ENCODE data around the gene RPL11. TPM values are rescaled to one million over a fixed set of nuclear protein-coding genes. Genes with fewer than 3 reads are reported as not detected.

Gene RPL11
- polyA plus RNA-seq, 1 donor from 2014 or later, result 1,136 TPM

DNA sequence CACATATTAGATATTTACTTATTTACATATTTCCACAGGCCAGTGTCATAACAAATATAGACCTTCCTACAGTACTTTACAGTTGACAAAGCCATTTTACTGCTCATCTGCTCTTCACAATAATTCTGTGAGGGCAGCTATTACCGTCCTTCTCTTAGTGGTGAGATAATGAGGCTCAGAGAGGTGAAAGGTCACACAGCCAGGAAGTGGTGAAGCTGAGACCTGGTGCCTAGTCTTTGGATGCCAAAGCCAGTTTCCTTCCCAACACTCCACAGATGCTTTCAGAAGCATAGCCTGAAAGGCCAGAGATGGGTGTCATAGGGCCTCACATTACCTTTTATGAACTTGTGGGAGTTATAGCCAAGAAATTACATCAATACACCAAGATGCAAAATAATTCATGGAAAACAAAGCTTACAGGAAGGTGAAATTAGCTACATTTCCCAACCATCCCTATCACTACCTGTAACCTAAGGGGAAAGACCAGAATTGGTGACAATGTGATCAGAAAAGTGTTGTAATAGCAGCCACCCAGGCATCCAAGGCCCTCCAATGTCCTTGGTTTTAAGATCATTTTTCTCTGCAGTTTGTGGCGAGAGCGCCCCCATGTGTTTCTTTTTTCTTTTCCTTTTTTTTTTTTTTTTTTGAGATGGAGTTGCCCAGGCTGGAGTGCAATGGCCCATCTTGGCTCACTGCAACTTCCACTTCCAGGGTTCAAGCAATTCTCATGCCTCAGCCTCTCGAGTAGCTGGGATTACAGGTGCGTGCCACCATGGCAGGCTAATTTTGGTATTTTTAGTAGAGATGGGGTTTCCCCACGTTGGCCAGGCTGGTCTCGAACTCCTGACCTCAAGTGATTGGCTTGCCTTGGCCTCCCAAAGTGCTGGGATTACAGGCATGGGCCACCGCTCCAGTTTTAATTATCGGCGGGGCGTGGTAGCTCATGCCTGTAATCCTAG is 26.5 kb upstream of the RPL11 start:
- H3K9me3 ChIP-seq (ENCODE audit: low read length), result no peaks in the 10 kb centered on the region
- H3K36me3 ChIP-seq (ENCODE audit: insufficient read depth, low read length), result no peaks in the 10 kb centered on the region
- no peaks in the 10 kb centered on the region for H3K9me2 ChIP-seq (ENCODE audit: insufficient read depth, low read length)
- no peaks in the 10 kb centered on the region for H3K79me2 ChIP-seq (replicated peaks; ENCODE audit: insufficient read depth, low read length)
- H3K4me2 ChIP-seq (ENCODE audit: low read length), result no peak overlapping the region
- H3K9ac ChIP-seq (ENCODE audit: low read length), result no peak overlapping the region
- no peaks in the 10 kb centered on the region for H4K20me1 ChIP-seq (ENCODE audit: insufficient read depth)
- no peak overlapping the region for H2AFZ ChIP-seq (ENCODE audit: low read depth, low read length)
- no peaks in the 10 kb centered on the region for H3F3A ChIP-seq (ENCODE audit: insufficient read depth, low read length, poor library complexity, severe bottlenecking)
- H3K4me3 ChIP-seq (ENCODE audit: low read length), result no peak overlapping the region
- TF ChIP-seq SMC3 (conservative IDR thresholded peaks at IDR 0.05; ENCODE audit: poor library complexity) (no peak), MXI1 (conservative IDR thresholded peaks at IDR 0.05; ENCODE audit: poor library complexity, severe bottlenecking) (no peak), CTCF (IDR thresholded peaks at IDR 0.05; ENCODE audit: poor library complexity, severe bottlenecking) (no peak), POLR2AphosphoS5 (IDR thresholded peaks at IDR 0.05) (no peak), EP300 (conservative IDR thresholded peaks at IDR 0.05; ENCODE audit: poor library complexity, severe bottlenecking) (no peak), TAF1 (IDR thresholded peaks at IDR 0.05; ENCODE audit: low read depth) (no peak), EZH2 (IDR thresholded peaks at IDR 0.05; ENCODE audit: borderline replicate concordance, insufficient read depth, low read length, poor library complexity, severe bottlenecking) (no peak), RAD21 (conservative IDR thresholded peaks at IDR 0.05) (no peak)
- H3K27ac ChIP-seq (ENCODE audit: low read length), result no peak overlapping the region
- no peaks in the 10 kb centered on the region for H3K27me3 ChIP-seq (ENCODE audit: insufficient read depth, low read depth, low read length)

DNA sequence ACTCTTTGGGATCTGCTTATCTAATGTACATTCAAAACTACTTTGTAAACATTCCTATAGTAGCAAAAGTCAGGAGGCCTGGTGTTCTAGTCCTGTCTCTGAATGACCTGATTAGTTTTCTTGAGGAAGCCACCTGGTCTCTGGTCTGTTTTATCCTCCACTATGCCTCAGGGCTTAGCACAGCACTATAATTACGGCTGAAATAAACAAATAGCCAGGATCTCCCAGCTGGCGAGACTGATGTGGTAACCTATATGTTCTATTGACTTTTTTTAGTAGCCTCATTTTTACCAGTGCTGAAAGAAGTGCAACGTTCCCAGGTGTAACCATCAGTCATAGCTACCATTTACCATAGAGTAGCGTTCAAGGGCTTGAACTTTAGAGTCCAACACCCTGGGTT is 24.2 kb upstream of the RPL11 start:
- H3K9me2 ChIP-seq (ENCODE audit: insufficient read depth, low read length), result no peaks in the 10 kb centered on the region

More for the DNA sequence above, 24.2 kb upstream of the RPL11 start:
- H4K20me1 ChIP-seq (ENCODE audit: insufficient read depth), result no peaks in the 10 kb centered on the region
- no peaks in the 10 kb centered on the region for H3K36me3 ChIP-seq (ENCODE audit: insufficient read depth, low read length)
- TF ChIP-seq EZH2 (IDR thresholded peaks at IDR 0.05; ENCODE audit: borderline replicate concordance, insufficient read depth, low read length, poor library complexity, severe bottlenecking) (no peak), RAD21 (conservative IDR thresholded peaks at IDR 0.05) (no peak), TAF1 (IDR thresholded peaks at IDR 0.05; ENCODE audit: low read depth) (no peak), EP300 (conservative IDR thresholded peaks at IDR 0.05; ENCODE audit: poor library complexity, severe bottlenecking) (no peak), POLR2AphosphoS5 (IDR thresholded peaks at IDR 0.05) (no peak), MXI1 (conservative IDR thresholded peaks at IDR 0.05; ENCODE audit: poor library complexity, severe bottlenecking) (no peak), REST (IDR thresholded peaks at IDR 0.05; ENCODE audit: borderline replicate concordance) (no peak), CTCF (IDR thresholded peaks at IDR 0.05; ENCODE audit: poor library complexity, severe bottlenecking) (no peak), SMC3 (conservative IDR thresholded peaks at IDR 0.05; ENCODE audit: poor library complexity) (no peak)
- no peak overlapping the region for H3K27ac ChIP-seq (ENCODE audit: low read length)
- H3K9me3 ChIP-seq (ENCODE audit: low read length), result no peaks in the 10 kb centered on the region
- no peaks in the 10 kb centered on the region for H3K27me3 ChIP-seq (ENCODE audit: insufficient read depth, low read depth, low read length)
- no peaks in the 10 kb centered on the region for H3K79me2 ChIP-seq (replicated peaks; ENCODE audit: insufficient read depth, low read length)
- H3K4me2 ChIP-seq (ENCODE audit: low read length), result no peak overlapping the region
- no peak overlapping the region for H3K4me3 ChIP-seq (ENCODE audit: low read length)
- H3K9ac ChIP-seq (ENCODE audit: low read length), result no peak overlapping the region
- no peaks in the 10 kb centered on the region for H3F3A ChIP-seq (ENCODE audit: insufficient read depth, low read length, poor library complexity, severe bottlenecking)
- H2AFZ ChIP-seq (ENCODE audit: low read depth, low read length), result no peak overlapping the region
